ENCODE data around the gene EPN1.

Gene EPN1

GRCh38 chr19:55640577-55641425 lies 34.2 kb upstream of the EPN1 start, which contains the start of gene ZNF580:
ZNF580 (plus strand) TSS chr19:55641002; CDS start chr19:55642509, 1,507 bp downstream.
- peak within 1 kb of the TSS; percentile 73 to 81 for H3K27ac ChIP-seq (ENCODE audit: low read depth in 2 of 2, low read length in 2 of 2)
- H3K4me3 ChIP-seq (ENCODE audit: low read length in 2 of 2): peak within 1 kb of the TSS; percentile 69 to 86
- H3K9ac ChIP-seq (ENCODE audit: low read depth in 1 of 2, low read length in 2 of 2): peak within 1 kb of the TSS; percentile 50 to 68
- H3K4me1 ChIP-seq (ENCODE audit: control insufficient read depth in 2 of 2, insufficient read depth in 2 of 2, low read length in 2 of 2): peaks cover 34 to 49% of the 10 kb centered on the region in 2 donors
- peaks cover 3 to 12% of the 10 kb centered on the region in 2 donors for H3K36me3 ChIP-seq (ENCODE audit: control insufficient read depth in 2 of 2, insufficient read depth in 2 of 2, low read length in 2 of 2)
- H3K27me3 ChIP-seq (ENCODE audit: control insufficient read depth in 2 of 2, insufficient read depth in 2 of 2, low read length in 2 of 2): no peaks in the 10 kb centered on the region
- no peaks in the 10 kb centered on the region for H3K9me3 ChIP-seq (ENCODE audit: control insufficient read depth in 2 of 2, low read length in 2 of 2)

DNA sequence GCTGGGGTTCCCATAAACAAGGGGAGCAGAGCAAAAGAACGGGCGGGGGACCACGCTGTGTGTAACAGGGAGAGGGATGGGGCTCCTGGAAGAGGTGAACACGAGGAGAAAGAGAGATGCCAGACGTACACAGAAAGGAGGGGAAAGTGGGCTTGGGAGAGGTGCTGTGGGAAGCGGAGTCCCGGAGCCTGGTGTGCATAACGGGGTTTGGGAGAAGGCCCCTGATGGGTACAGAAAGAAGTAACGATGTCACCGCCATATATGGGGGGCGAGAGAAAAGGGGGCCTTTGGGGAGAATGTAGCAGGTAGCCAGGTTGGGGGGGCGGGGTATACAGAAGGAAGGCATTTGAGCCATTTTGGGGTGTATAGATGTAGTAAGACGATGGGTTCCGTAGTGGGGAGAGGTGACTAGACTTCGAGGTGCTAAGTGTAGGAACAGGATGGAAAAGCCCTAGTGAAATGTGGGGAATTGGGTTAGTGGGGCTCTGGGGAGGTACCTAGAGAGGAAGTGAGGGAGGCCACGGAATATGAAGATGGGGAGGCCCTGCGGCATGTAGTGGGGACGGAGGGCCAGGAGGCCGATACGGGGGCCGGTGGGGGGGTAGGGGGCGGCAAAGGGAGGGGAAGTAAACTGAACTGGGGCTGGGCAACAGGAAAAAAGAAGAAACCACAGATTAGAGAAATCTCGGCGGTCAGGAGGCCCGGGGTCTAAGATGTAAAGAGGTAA lies 33.4 kb upstream of the EPN1 start:
- H3K4me1 ChIP-seq (ENCODE audit: control insufficient read depth in 2 of 2, insufficient read depth in 2 of 2, low read length in 2 of 2): peaks cover 30 to 41% of the 10 kb centered on the region in 2 donors
- H3K27ac ChIP-seq (ENCODE audit: low read depth in 2 of 2, low read length in 2 of 2): peak overlapping the region; percentile 73 to 81
- peak overlapping the region; percentile 50 to 68 for H3K9ac ChIP-seq (ENCODE audit: low read depth in 1 of 2, low read length in 2 of 2)

DNA sequence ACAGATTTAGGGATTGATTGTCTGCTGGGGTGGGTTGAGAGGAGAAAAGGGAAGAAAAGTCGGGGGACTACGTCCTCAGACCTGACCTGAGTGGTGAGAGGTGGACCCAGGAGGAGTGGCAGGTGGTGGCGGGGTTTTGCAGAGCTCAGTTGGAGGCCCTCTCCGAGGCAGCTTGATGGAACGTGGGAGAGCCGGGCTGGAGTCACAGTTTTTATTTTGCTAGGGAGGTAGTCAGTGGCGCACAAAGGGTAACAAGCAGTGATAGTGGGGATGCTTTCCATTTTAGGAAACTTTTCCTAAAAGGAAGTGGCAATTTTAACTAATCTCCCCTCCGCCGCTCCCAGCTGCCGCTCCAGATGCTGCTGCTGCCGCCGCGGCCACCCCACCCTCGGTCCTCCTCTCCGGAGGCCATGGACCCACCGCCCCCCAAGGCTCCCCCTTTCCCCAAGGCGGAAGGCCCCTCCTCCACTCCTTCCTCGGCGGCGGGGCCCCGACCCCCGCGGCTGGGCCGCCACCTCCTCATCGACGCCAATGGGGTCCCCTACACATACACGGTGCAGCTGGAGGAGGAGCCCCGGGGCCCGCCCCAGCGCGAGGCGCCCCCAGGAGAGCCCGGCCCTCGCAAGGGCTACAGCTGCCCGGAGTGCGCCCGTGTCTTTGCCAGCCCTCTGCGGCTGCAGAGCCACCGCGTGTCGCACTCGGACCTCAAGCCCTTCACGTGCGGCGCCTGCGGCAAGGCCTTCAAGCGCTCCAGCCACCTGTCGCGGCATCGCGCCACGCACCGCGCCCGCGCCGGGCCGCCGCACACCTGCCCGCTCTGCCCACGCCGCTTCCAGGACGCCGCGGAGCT lies 32.6 kb upstream of the EPN1 start:
- Histone ChIP-seq H3K4me3 (ENCODE audit: low read length in 2 of 2) (peak overlapping the region; percentile 75 to 86), H3K9ac (ENCODE audit: low read depth in 1 of 2, low read length in 2 of 2) (peak overlapping the region; percentile 39 to 72), H3K9me3 (ENCODE audit: control insufficient read depth in 2 of 2, low read length in 2 of 2) (no peaks in the 10 kb centered on the region), H3K27ac (ENCODE audit: low read depth in 2 of 2, low read length in 2 of 2) (peak overlapping the region; percentile 54 to 81), H3K36me3 (ENCODE audit: control insufficient read depth in 2 of 2, insufficient read depth in 2 of 2, low read length in 2 of 2) (peaks cover 3 to 12% of the 10 kb centered on the region in 2 donors), H3K27me3 (ENCODE audit: control insufficient read depth in 2 of 2, insufficient read depth in 2 of 2, low read length in 2 of 2) (no peaks in the 10 kb centered on the region), H3K4me1 (ENCODE audit: control insufficient read depth in 2 of 2, insufficient read depth in 2 of 2, low read length in 2 of 2) (peaks cover 34 to 36% of the 10 kb centered on the region in 2 donors)

More for the DNA sequence above, 33.4 kb upstream of the EPN1 start:
- H3K4me3 ChIP-seq (ENCODE audit: low read length in 2 of 2): peak overlapping the region; percentile 75 to 86
- no peaks in the 10 kb centered on the region for H3K27me3 ChIP-seq (ENCODE audit: control insufficient read depth in 2 of 2, insufficient read depth in 2 of 2, low read length in 2 of 2)
- no peaks in the 10 kb centered on the region for H3K9me3 ChIP-seq (ENCODE audit: control insufficient read depth in 2 of 2, low read length in 2 of 2)
- peaks cover 3 to 12% of the 10 kb centered on the region in 2 donors for H3K36me3 ChIP-seq (ENCODE audit: control insufficient read depth in 2 of 2, insufficient read depth in 2 of 2, low read length in 2 of 2)

- H3K4me1 ChIP-seq (ENCODE audit: control insufficient read depth in 2 of 2, insufficient read depth in 2 of 2, low read length in 2 of 2): peaks cover 38 to 42% of the 10 kb centered on the region in 2 donors
- H3K27me3 ChIP-seq (ENCODE audit: control insufficient read depth in 2 of 2, insufficient read depth in 2 of 2, low read length in 2 of 2): no peaks in the 10 kb centered on the region
- H3K4me3 ChIP-seq (ENCODE audit: low read length in 2 of 2): peak within 1 kb of the TSS; percentile 75 to 86
- no peaks in the 10 kb centered on the region for H3K9me3 ChIP-seq (ENCODE audit: control insufficient read depth in 2 of 2, low read length in 2 of 2)
- H3K9ac ChIP-seq (ENCODE audit: low read depth in 1 of 2, low read length in 2 of 2): peak within 1 kb of the TSS; percentile 72
- peaks cover 3 to 12% of the 10 kb centered on the region in 2 donors for H3K36me3 ChIP-seq (ENCODE audit: control insufficient read depth in 2 of 2, insufficient read depth in 2 of 2, low read length in 2 of 2)
- H3K27ac ChIP-seq (ENCODE audit: low read depth in 2 of 2, low read length in 2 of 2): peak within 1 kb of the TSS; percentile 54 to 81
Observed at GRCh38 chr19:55643003-55643886, 31.8 kb upstream of the EPN1 start, which contains the start of gene ZNF581. ZNF581 (plus strand) TSS chr19:55643649; CDS start chr19:55644572, 923 bp downstream.

- Histone ChIP-seq H3K27ac (ENCODE audit: low read depth in 2 of 2, low read length in 2 of 2) (peak overlapping the region in 1 of 2 donors; percentile 81), H3K4me1 (ENCODE audit: control insufficient read depth in 2 of 2, insufficient read depth in 2 of 2, low read length in 2 of 2) (peaks cover 43 to 48% of the 10 kb centered on the region in 2 donors)
Observed at GRCh38 chr19:55643887-55644176, 31.2 kb upstream of the EPN1 start.

GRCh38 chr19:55644191-55644833 lies 30.7 kb upstream of the EPN1 start:
- H3K36me3 ChIP-seq (ENCODE audit: control insufficient read depth in 2 of 2, insufficient read depth in 2 of 2, low read length in 2 of 2): peaks cover 3 to 12% of the 10 kb centered on the region in 2 donors
- peaks cover 44 to 48% of the 10 kb centered on the region in 2 donors for H3K4me1 ChIP-seq (ENCODE audit: control insufficient read depth in 2 of 2, insufficient read depth in 2 of 2, low read length in 2 of 2)
- peak overlapping the region in 1 of 2 donors; percentile 81 for H3K27ac ChIP-seq (ENCODE audit: low read depth in 2 of 2, low read length in 2 of 2)
- no peaks in the 10 kb centered on the region for H3K27me3 ChIP-seq (ENCODE audit: control insufficient read depth in 2 of 2, insufficient read depth in 2 of 2, low read length in 2 of 2)
- peak overlapping the region; percentile 75 to 86 for H3K4me3 ChIP-seq (ENCODE audit: low read length in 2 of 2)
- H3K9me3 ChIP-seq (ENCODE audit: control insufficient read depth in 2 of 2, low read length in 2 of 2): no peaks in the 10 kb centered on the region
- peak overlapping the region; percentile 72 for H3K9ac ChIP-seq (ENCODE audit: low read depth in 1 of 2, low read length in 2 of 2)

More at GRCh38 chr19:55643887-55644176, 31.2 kb upstream of the EPN1 start:
- Histone ChIP-seq H3K4me3 (ENCODE audit: low read length in 2 of 2) (peak overlapping the region; percentile 75 to 86), H3K9ac (ENCODE audit: low read depth in 1 of 2, low read length in 2 of 2) (peak overlapping the region; percentile 72), H3K27me3 (ENCODE audit: control insufficient read depth in 2 of 2, insufficient read depth in 2 of 2, low read length in 2 of 2) (no peaks in the 10 kb centered on the region), H3K36me3 (ENCODE audit: control insufficient read depth in 2 of 2, insufficient read depth in 2 of 2, low read length in 2 of 2) (peaks cover 3 to 12% of the 10 kb centered on the region in 2 donors), H3K9me3 (ENCODE audit: control insufficient read depth in 2 of 2, low read length in 2 of 2) (no peaks in the 10 kb centered on the region)

DNA sequence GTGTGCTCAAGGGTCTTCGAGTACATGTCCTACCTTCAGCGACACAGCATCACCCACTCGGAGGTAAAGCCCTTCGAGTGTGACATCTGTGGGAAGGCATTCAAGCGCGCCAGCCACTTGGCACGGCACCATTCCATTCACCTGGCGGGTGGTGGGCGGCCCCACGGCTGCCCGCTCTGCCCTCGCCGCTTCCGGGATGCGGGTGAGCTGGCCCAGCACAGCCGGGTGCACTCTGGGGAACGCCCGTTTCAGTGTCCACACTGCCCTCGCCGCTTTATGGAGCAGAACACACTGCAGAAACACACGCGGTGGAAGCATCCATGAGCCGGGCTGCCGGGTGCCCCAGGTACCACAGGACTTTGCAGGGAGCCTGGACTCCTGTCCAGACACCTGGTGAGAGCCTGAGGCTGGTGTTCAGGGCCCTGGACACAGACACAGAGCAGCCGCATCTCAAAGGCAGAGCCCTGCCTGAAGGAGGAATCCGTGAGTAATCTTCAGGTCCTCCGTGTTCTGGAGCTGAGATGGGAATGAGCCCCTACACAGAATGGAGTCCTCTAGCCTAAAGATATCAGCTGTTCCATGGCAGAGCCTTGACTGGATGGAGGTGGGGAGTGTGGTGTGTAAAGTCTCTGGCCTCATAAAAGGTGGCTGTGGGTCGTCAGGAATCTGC lies 30.0 kb upstream of the EPN1 start:
- peak overlapping the region in 1 of 2 donors; percentile 75 for H3K4me3 ChIP-seq (ENCODE audit: low read length in 2 of 2)
- H3K27ac ChIP-seq (ENCODE audit: low read depth in 2 of 2, low read length in 2 of 2): no peak overlapping the region
- peaks cover 3 to 12% of the 10 kb centered on the region in 2 donors for H3K36me3 ChIP-seq (ENCODE audit: control insufficient read depth in 2 of 2, insufficient read depth in 2 of 2, low read length in 2 of 2)
- peak overlapping the region in 1 of 2 donors; percentile 72 for H3K9ac ChIP-seq (ENCODE audit: low read depth in 1 of 2, low read length in 2 of 2)
- no peaks in the 10 kb centered on the region for H3K27me3 ChIP-seq (ENCODE audit: control insufficient read depth in 2 of 2, insufficient read depth in 2 of 2, low read length in 2 of 2)
- no peaks in the 10 kb centered on the region for H3K9me3 ChIP-seq (ENCODE audit: control insufficient read depth in 2 of 2, low read length in 2 of 2)
- H3K4me1 ChIP-seq (ENCODE audit: control insufficient read depth in 2 of 2, insufficient read depth in 2 of 2, low read length in 2 of 2): peaks cover 44 to 47% of the 10 kb centered on the region in 2 donors

- no peak overlapping the region for H3K27ac ChIP-seq (ENCODE audit: low read depth in 2 of 2, low read length in 2 of 2)
- H3K4me3 ChIP-seq (ENCODE audit: low read length in 2 of 2): no peak overlapping the region
- no peaks in the 10 kb centered on the region for H3K27me3 ChIP-seq (ENCODE audit: control insufficient read depth in 2 of 2, insufficient read depth in 2 of 2, low read length in 2 of 2)
- peaks cover 39 to 41% of the 10 kb centered on the region in 2 donors for H3K4me1 ChIP-seq (ENCODE audit: control insufficient read depth in 2 of 2, insufficient read depth in 2 of 2, low read length in 2 of 2)
- peaks cover 3 to 12% of the 10 kb centered on the region in 2 donors for H3K36me3 ChIP-seq (ENCODE audit: control insufficient read depth in 2 of 2, insufficient read depth in 2 of 2, low read length in 2 of 2)
- H3K9me3 ChIP-seq (ENCODE audit: control insufficient read depth in 2 of 2, low read length in 2 of 2): no peaks in the 10 kb centered on the region
- H3K9ac ChIP-seq (ENCODE audit: low read depth in 1 of 2, low read length in 2 of 2): no peak overlapping the region
Observed at GRCh38 chr19:55645512-55645881, 29.5 kb upstream of the EPN1 start.
